GM19372 (cell line): ENCODE measurements around the gene FBXO4.
"Not testable (repeated sequence)": the region's sequence is repeated elsewhere in the genome, so short reads cannot be mapped to it uniquely, and the experiment has no call there.

ENCODE experiments used
- ATAC-seq: cut with Tn5 transposase; IDR thresholded peaks from one replicate; pipeline ENCODE4 v1.9.1; 2021; ENCODE audit warnings: mild to moderate bottlenecking, low read depth, moderate library complexity; ENCODE audit not compliant: unreplicated experiment

The FBXO4 gene

DNA sequence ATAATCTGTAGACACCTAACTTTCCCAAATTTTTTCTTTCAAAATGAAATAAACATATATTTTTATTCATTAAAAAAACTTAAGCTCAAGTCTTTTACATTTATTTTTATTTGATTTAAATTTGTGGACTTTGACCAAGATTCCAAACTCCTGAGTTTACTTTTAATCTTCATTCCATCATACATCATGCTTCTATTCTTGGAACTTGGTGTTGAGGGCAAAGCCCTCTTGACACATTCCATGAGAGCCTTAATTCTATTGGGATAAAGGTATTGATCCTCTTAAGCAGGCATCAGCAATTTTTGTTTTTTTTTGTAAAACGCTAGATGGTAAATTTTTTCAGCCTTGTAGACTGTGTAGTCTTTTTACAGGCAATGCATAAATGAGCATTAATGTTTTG lies 53.6 kb downstream of the FBXO4 start:
- ATAC-seq, result no peak

DNA sequence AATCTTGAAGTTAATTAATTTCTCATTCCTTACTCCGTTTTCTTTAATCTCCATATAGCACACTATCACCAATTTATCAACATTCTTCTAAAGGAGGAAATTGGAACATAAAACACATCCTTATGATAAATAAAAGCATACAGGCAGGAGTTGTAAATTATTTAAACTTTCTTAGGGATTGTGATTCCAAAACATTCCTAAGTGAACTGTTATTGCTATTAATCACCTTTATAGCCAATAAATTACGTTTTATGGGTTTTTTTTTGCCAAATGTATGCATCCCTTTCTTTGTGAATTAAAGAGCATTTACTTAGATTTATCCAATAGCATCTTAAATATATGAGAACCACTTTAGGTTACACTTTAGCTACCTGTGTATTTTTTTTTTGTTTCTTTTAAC lies 55.3 kb downstream of the FBXO4 start:
- ATAC-seq, result no peak

DNA sequence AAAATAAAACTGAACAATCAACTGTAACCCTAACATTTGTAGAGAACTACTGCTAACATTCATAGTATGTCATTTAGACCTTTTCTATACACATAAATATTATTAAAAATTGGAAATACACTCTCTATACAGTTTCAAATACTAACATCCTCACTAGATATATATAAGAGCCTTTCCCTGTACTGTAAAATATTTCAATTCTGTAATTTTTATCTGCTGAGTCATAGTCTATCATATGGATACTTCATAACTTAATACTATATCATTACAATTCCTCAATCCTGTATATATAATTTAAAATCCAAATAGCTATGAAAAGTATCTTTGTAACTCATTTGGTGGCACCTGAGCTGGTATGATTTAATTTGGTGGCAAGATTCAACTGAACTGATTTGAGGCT lies 55.8 kb downstream of the FBXO4 start:
- no peak for ATAC-seq

DNA sequence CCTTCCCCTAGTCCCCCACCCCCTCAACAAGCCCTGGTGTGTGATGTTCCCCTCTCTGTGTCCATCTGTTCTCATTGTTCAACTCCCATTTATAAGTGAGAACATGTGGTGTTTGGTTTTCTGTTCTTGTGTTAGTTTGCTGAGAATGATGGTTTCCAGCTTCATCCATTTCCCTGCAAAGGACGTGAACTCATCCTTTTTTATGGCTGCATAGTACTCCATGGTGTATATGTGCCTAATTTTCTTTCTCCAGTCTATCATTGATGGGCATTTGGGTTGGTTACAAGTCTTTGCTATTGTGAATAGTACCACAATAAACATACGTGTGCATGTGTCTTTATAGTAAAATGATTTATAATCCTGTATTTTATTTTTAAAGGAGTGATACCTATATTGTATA lies 57.8 kb downstream of the FBXO4 start:
- ATAC-seq, result not testable (repeated sequence)

DNA sequence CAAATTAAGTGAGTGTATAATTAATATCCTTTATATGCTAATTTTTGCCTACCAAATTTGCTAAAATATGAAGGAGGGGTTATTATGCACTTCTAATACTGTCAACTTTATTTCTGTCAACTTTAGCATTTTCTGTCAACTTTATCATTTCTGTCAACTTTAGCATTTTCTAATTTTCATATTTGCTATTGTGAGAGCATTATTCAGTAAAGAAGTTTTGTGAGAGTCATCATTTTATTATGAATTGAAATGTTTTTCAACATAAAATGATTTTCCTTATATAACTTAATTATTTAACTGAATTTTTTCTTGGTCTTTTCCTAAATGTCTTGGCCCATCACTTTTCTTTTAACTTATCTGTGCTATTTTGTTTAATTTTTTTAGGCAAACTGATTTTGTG lies 58.2 kb downstream of the FBXO4 start:
- ATAC-seq, result no peak

DNA sequence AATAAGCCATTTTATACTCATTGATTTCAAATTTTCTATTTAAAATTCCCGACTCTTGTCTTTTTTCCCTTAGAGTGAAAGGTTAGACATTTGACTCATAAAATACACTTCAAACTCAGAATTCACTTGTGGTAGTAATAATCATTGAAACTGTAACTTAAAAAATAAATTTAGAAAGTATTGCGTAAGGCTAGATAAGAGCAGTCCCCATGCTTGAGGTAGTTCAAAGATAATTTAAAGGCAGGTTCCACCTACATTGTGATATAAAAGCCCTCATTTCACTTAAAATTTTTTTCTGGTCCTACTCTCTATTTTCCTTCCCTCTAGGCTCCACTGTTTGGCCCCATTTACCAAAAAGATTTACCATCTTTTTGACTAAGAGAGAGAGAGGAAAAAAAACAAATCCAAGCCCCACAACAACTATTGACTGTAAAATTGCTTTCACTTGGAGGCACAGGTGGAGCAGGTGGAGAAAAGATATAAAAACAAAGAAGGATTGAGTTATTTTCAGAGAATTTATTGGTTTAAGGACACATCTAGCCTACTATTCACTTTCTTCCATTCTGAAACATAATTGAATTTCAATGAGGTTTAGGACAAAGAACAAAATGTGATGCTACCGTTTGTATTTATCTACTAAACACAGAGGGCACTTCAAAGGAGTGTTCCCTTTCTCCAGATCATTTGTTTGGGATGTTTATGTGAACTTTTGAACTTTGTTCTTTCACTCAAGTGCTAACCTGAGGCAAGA lies 61.0 kb downstream of the FBXO4 start:
- ATAC-seq, result no peak
